LHCN-M2 (cell line): ENCODE results near the gene ARRB1. TPM values are rescaled to one million over a fixed set of nuclear protein-coding genes. Genes with fewer than 3 reads are reported as not detected.

ENCODE experiments used
- DNase-seq: peaks from one replicate; pipeline ENCODE4 v3.0.0-alpha.2; 2012; ENCODE audit warnings: low read depth
- total RNA-seq: library from RNA; depleted of rRNA; stranded (reverse); fragments of >200 nt; gene quantifications from 2 replicates; pipeline ENCODE4 v1.2.3, GENCODE V29; 2014

The ARRB1 gene
- total RNA-seq, 1 experiment from 2014 or later, result 22.4 TPM

- no peak for DNase-seq
Observed at GRCh38 chr11:75260396-75261170, 90.9 kb downstream of the ARRB1 start.

- DNase-seq, result no peak
Observed at GRCh38 chr11:75254326-75254725, 97.1 kb downstream of the ARRB1 start.

- no peak for DNase-seq
Observed at GRCh38 chr11:75249704-75250103, 101.8 kb downstream of the ARRB1 start.

- no peak for DNase-seq
Observed at GRCh38 chr11:75248924-75249256, 102.6 kb downstream of the ARRB1 start.

- DNase-seq, result no peak
Observed at GRCh38 chr11:75246671-75247350, 104.7 kb downstream of the ARRB1 start.

- DNase-seq, result no peak
Observed at GRCh38 chr11:75246006-75246670, 105.3 kb downstream of the ARRB1 start.

GRCh38 chr11:75245356-75246005, 106.0 kb downstream of the ARRB1 start:
- no peak for DNase-seq

GRCh38 chr11:75244052-75244814, 107.2 kb downstream of the ARRB1 start:
- no peak for DNase-seq

GRCh38 chr11:75242722-75243600, 108.5 kb downstream of the ARRB1 start:
- DNase-seq, result no peak

- DNase-seq, result no peak
Observed at GRCh38 chr11:75241906-75242644, 109.4 kb downstream of the ARRB1 start.

GRCh38 chr11:75241036-75241905, 110.2 kb downstream of the ARRB1 start:
- DNase-seq, result peak; percentile 62

- no peak for DNase-seq
Observed at GRCh38 chr11:75240311-75241035, 111.0 kb downstream of the ARRB1 start, which contains the start of gene TPBGL. Gene TPBGL (plus strand): TSS chr11:75240774. CDS start chr11:75241050, 276 bp downstream.

- DNase-seq, result no peak
Observed at GRCh38 chr11:75239531-75240290, 111.8 kb downstream of the ARRB1 start.

- DNase-seq, result no peak
Observed at GRCh38 chr11:75238595-75239440, 112.6 kb downstream of the ARRB1 start.

GRCh38 chr11:75237050-75237449, 114.4 kb downstream of the ARRB1 start:
- DNase-seq, result no peak

GRCh38 chr11:75236062-75236461, 115.4 kb downstream of the ARRB1 start:
- DNase-seq, result no peak
